SW480 (cell line): Measurements from ENCODE around the gene LYZL1.
"Not testable (repeated sequence)": the region's sequence is repeated elsewhere in the genome, so short reads cannot be mapped to it uniquely, and the experiment has no call there.

Source experiments
- DNase-seq: peaks from one replicate; pipeline ENCODE4 v3.0.0-alpha.2; 2016; ENCODE audit warnings: low spot score

LYZL1 gene

DNA sequence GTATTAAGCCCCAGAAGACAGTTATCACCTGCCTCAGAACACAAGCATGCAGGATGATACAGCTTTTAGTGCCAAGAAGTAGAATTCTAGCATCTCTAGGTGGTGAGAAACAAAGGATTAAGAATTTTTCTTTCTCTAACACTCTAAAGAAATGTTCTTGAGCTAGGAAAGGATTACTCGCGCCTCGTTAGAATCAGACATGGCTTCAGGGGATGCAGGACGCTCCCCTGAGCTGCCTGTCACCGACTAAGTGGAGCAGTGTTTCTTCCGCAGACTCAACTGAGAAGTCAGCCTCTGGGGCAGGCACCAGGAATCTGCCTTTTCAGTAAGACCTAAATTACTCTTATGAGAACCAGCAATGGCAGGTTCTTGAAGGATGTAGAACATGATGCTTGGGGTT, at the start of gene LYZL1:
Gene LYZL1, plus strand, starts transcription at position 165 of the 400 bp plus-strand sequence. CDS start 2,798 bp downstream, outside the sequence.
- not testable (repeated sequence) for DNase-seq

DNA sequence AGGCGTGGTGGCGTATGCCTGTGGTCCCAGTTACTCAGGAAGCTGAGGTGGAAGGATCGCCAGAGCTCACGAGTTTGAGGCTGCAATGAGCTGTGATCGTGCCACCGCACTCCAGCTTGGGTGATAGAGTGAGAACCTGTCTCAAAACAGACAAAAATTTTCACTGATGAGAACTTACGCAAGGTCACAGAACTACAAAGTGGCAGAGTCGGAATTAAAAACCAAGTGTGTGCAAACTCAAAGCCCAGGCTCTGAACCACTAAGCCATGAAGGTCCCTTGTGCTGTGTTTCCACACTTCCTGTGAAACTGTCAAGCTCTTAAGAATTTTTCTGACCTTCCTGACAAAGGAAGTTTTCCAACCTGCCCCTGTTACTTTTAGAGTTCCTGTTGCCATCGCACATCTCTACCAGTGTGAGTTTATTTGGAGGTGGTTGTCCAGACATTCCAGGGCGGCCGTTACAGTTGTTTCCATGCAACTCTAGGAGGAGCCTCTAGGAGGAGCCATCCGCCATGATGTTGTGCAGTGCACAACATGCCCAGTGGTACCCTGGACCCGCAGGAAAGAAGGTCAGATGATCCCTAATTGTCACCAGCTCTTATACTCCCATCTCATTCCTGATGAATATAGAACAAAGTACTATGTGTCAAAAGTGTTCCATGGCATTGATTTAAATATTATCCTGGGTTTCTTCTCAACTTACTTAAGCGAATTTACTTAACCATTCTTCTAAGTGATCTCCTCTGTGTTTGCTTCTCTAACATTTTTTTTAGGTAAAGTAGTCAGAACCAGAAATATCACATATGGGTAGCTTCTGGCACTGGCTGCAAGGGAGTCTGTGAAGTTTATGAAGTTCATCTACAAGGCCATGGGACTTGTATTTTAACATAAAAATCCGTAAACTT, 49.0 kb upstream of the LYZL1 start:
- DNase-seq: peak; percentile 11

DNA sequence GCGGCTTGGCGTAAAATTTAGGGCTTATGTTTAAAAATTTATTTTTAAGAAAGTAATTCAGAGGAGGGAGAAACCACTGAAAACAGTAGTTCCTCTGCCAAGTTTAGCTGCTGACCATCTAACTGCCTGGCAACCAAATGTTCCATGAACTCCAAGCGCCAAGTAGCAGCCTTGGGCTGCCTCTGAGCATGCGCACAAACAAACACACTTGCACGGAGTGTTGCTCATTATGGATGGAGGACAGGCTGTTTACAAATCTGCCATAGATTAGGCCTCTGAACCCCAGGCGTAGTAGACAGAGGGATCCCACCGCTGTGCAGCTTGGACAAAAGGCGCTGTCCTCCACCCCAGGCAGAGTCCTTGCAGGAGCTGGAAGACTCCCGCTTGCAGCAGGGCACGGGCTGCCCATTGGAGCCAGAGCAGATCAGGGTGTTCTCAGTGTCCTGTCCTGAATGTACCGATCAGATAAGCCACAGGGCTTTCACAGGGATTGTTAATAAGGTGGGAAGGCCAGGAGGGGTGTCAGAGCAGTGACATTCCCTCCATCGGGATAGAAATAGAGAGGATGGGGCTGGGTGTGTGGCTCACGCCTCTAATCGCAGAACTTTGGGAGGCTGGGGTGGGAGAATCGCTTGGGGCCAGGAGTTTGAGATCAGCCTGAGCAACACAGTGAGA, 47.7 kb upstream of the LYZL1 start:
- no peak for DNase-seq

DNA sequence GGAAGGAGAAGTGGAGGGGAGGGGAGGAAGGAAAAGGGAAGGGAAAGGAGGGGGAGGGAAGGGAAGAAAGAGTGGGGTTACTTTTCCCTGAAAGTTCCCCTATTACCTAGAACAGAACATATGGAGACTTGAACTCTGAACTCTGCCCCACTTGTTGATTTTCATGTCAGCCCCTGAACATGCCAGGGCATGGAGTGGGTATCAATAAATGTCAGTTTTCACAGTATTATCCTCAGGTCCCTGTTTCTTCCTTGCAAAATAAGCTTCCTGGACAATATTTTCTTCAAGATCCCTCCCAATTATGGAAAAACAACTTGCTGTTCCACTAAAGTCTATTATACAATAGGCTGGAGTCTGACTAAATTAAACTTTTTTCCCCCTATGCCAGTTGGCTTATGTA, 46.9 kb upstream of the LYZL1 start:
- no peak for DNase-seq

DNA sequence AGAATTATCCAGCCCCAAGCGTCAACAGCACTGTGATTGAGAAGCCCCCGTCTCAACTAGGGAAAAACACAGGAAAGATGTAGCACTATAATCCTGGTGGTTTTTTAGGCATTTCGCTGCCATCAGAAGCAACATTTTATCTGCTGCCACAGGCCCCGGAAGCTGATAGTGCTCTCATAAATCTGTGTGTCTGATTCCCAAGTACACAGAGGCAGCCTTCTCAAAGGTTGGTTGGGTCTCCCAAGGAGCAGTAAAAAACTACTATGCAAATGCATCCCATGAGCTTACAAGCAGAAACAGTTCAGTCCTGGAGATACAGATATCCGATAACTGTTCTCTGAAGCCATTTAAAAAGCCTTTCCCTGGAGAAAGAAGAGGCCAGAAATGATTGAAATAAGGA, 45.8 kb upstream of the LYZL1 start:
- no peak for DNase-seq

DNA sequence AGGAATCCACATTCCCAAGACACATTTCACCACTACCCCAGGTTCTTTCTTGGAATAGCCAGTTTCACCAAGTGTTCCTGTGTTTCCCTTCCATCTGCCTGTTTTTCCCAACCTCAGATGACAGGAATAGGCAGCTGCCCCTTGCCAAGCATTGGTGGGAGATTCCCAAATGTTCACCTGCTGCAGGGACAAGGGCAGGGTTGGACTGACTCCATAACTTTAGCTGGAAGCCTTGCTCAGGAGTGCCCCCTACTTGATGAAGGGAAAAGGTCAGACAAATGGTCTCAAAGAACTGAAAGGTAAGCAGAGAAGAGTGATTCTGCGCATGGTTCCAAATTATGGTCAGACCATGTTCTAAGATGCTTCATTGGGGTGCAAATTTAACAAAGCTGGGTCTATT, 45.1 kb upstream of the LYZL1 start:
- peak; percentile 11 for DNase-seq

DNA sequence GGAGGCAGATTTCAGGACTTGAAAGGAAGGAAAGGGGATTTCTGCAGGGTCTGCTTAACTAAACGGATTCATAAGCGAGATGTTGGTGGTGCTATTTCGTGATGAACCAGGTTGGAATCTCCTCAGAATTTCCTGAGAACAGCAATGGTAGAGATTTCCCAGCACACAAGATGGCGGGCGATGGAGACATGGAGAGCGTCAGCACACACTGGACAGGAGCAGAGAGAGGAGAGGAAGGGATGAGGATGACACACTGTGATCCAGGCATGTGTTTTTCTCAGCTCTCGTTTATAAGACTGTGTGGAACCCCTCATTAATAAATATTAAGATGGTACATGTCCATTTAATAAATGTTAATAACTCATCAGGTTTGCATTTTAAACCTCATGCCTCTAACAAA, 43.9 kb upstream of the LYZL1 start:
- no peak for DNase-seq

DNA sequence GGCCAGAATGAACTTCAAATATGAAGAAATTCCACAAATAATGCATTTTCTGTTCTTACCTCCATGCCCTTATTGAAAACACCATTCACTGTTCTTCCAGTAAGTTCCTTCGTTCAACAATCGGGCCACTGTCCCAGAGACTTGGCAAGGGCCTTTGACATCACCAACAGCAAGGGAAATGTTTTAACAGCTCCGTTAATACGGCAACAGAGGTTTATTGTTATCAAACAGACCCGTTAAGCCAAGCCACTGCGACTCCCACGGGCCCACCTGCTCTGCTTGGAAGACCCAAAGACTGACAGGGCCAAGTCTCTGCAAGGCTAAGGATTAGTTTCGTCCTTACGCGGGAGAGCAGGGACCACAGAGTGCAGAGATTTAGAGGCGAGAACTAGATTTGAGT, 43.4 kb upstream of the LYZL1 start:
- no peak for DNase-seq

DNA sequence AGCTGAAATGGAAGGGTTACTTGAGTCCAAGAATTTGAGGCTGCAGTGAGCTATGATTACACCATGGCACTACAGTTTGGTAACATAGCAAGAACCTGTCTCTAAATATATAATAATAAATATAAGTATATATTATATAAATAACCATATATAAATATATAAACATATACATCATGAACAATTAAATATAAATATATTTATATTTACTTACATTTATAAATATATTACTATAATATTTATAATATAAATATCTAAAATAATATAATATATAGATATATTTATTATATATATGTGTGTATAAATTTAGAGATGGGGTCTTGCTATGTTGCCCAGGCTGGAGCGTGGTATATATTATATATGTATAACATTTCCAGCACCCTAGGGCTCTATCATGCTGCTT, 42.4 kb upstream of the LYZL1 start:
- no peak for DNase-seq

DNA sequence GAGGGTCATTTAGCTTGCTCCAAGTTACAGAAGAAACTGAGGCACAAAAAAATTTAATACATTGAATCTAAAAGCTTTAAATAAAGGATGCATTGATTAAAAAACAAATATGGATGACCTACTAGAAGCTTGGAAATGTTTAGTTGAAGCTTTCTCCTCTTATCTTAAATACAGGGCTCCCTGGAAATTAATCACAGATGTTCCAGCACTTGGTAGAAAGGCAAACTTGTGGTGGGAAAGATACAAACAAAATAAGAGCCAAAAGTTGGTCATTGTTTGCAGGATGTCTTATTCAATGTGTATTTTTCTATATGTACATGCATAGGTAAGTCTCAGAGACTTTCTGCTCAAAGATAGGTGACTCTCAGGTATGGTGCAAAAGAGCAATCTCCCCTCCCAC, 40.7 kb upstream of the LYZL1 start:
- DNase-seq: no peak

DNA sequence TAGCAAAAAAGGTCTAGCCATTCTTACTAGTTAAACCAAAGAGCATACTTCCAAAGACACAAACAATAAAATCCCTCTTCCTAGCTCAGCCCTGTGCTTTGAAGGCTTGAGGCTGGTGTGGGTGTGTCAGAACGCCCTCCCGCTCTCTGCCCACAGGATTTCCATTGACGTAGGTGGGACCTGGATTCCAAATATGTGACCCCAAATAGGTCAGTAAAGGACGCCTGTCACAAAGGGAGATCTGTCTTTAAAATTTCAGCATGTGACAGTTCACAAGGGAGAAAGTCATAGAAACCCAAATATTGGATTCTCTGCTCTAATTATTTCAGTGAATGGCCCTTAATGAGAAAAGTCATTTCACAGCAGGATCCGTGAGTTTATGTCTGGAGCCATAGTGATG, 39.9 kb upstream of the LYZL1 start:
- peak; percentile 57 for DNase-seq

DNA sequence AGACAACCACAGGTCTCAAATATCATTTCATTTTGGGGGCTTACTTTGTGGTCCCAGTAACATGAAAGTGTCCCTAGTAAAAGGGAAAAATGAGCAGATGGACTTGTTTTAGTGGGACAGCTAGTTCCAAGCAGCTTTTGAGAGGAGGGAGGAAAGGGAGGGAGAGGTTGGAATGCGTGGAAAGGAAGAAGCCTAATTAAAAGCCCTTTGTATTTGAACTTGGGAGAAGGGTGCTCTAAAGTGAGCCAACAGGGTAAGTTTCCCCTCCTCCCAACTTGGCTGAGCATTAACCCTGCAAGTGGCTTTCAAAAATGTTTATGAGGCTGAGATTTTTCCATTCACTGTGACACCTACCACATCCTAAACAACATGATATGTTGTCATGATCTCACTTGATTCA, 38.8 kb upstream of the LYZL1 start:
- peak; percentile 8 for DNase-seq

DNA sequence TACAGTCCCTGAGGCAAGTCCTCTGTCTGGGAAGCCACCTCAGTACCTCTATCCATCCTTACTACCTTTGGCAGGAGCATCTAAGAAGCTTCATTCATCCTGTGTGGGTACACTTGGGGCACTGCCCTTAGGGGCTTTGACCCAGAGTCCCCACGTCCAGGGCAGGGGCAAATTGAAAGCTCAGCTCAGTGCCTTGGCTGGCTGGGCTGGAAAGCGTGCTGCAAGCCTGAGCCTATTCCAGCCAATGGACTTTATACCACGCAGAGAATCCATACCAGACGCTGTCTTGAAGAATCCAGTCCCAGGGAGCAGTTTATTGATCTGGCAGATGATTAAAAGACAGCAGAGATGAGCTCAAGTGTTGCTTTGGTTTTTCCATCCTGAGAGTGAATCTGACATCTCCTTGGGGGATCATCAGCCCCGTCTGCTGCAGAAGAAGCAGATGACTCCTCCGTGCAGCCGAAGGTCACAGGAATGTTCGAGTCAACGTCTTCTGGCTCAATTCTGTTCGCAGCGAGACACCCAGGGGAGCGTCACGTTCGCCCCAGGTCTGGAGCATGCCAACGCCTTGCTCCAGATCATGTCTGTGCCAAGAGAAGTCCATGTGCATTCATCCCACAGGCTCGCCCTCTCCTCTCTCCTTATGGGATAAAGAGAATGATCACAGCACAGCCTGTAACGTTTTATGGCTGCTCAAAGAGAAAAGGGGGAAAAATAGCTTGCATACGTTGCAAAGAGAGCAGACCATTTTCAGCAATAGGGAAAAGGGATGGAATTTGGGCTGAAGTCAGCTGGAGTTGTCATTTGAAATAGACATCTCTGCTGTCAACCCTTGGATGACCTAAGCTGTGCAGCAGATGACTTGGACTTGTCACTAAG, 35.8 kb upstream of the LYZL1 start:
- no peak for DNase-seq

DNA sequence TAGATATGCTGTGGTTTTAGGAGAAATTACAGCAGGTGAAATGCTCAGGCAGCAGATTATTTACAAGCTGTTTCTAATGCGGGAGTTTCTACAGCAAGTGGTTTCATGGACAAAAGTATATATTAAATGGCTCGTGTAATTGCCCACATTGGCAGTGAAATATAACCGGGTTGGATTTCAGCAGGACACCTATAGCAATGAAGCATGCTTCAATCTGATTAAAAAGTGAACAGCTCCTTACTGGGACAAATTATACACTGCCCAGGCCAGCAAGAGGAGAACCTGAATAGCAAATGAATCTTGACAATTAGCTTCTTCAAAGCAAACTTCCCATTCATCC, 35.2 kb upstream of the LYZL1 start:
- DNase-seq: no peak

DNA sequence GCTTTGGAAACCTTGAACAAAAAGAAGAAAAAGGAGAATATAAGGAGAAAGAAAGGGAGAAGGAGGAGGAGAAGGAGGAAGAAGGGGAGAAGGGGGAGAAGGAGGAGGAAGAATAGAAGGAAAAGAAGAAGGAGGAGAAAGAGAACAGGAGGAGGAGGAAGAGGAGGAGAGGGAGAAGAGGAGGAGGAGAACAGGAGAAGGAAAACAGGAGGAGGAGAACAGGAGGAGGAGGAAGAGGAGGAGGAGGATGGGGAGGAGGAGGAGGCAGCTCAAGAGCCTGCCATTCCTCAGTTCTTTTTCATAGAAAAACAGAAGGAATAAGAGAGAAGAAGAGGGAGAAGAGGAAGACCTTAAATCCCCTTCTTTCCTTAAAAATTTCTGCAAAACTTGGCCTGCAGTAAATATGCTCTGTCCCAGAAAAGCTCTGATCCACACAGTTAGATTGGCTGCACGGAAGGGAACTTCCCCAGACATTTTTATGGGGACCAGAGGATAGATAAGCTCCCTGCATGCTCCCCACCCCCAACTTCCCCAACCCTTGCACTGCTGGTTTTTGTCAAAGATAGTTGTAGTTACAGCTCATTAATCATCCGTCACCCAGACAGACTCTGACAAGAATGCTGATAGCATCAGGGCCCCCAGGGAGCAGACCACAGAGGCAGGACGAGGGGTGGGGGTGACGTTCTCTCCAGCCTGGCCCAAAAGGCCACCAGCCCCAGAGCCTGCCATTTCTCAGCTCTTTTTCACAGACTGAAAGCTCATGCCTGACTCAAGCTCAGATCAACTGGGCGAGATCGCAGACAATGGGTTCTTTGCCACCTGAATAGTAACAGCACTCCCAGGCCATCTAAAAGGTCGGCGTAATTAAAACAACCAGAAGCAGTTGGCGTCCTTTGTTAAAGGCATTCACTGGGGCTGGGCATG, 34.5 kb upstream of the LYZL1 start:
- peak; percentile 49 for DNase-seq

DNA sequence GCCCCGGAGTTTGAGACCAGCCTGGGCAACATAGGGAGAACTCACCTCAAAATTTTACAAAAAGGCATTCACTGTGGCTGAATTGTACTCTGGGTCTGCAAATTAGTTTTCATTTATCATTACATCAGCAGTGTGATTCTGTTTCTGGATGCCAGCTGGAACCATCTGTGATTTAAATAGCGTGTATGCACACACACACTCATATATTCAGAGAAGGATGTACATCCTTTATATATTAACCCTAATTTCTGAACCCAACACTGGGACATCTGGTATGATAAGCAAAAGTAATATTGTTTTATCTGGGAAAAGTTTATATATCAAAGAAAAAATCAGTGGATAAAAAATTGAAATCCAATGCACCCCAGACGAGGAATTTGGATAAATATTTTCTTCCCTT, 33.8 kb upstream of the LYZL1 start:
- DNase-seq: no peak

DNA sequence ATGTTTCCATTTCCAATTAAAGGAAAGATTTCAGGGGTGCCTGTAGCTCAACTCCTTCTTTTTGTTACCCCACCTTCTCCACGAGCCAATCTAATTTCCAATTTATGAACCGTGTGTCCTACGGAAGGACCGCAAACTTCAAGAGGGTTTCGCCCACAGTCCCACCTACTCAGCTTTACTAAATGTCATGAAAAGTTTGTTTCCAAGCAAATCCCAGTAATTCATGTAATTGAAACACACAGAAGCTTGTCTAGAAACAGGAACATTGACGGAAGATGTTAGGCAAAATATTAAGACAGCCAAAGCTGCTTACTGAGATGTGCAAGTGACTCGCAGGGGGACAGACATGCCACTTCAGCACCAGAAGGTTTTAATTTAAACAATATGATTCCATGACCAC, 32.9 kb upstream of the LYZL1 start:
- no peak for DNase-seq

DNA sequence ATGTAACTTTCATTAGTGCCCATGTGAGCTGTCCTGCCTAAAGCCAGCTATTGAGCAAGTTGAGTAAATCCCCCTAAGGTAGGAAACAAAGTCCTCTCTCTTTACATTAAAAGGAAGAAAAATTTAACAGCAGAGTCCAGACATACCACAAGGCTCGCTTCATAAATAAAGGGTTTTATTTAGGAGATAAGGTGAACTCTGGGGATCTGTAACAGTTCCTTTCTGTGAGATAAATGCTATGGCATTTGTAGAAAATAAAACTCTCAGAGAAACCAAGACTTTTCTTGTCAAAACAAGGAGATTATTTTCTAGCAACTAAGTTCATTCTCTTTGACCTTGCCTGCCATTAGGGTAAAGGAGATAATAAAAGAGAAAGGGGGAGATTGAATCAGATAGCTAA, 32.3 kb upstream of the LYZL1 start:
- DNase-seq: no peak

DNA sequence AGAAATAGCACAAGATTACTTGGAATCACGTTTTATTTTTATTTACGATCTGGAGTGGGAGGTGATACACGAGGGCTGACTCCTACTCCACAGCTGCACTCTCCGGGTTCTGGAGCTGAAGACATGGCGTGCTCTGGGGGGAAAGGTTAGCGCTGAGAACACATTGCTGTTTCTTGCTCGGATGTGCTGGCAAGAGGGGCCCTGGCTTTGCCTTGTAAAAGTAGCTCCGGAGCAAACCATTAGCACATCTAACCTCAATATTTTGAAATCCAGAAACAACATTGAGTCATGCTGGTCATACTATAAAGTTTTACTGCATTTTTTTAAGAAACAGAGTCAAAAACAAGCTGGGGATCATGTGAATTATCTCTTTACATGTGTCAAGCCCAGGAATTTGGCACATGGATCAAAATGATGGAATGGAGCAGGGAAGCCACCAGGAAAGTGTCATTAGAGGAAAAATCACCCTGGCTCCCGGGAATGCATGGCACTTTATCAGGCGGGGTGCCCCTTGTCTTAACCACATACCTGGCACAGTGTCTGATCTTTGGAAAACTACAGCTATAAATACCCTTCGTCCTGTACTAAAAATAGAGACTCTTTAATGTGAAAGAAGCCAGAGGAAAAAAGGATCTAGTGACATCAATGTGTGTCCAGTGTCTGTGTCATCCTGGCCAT, 31.6 kb upstream of the LYZL1 start:
- peak; percentile 22 for DNase-seq

DNA sequence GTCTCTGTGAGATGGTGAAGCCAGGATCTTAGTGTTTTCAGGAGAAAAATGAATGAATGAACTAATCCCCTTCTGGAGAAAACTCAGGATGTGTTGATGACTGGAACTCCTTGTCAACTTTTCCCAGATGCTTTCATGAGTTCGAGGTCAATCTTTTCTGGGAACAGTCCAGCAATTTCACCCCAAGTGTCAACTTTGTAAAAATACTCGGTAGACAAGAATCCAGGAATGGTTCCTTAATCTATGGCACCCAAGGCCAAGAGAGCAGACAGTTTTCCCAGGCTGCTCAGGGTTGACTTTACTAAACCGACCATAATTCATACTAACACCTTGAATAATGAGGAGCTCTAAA, 31.1 kb upstream of the LYZL1 start:
- no peak for DNase-seq

DNA sequence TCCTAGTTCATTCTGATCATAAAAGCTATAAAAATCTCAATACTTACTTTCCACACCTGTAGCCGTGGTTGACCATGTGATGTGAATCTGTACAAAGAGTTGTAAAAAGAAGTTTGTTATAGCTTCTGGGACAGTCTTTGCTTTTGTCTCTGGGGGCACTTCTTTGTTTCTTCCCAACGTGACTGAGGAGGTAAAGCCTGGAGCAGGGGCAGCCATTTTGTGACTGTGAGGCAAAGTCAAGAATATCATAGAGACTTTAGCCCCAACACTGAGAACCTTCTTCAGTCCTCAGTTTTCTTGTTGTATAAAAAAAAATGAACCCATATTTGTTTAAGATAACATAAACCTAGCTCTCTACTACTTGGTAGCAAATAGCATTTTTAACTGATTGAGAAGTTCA, 29.4 kb upstream of the LYZL1 start:
- DNase-seq: no peak
